NCI-H2227 (cell line): ENCODE results near the gene L3MBTL3.
"Not testable (repeated sequence)": the region's sequence is repeated elsewhere in the genome, so short reads cannot be mapped to it uniquely, and the experiment has no call there.

ENCODE experiments used
- DNase-seq: peaks from one replicate; lab custom pipeline; 2025; ENCODE audit not compliant: unreplicated experiment; lab: John Stamatoyannopoulos, UW

Gene L3MBTL3

DNA sequence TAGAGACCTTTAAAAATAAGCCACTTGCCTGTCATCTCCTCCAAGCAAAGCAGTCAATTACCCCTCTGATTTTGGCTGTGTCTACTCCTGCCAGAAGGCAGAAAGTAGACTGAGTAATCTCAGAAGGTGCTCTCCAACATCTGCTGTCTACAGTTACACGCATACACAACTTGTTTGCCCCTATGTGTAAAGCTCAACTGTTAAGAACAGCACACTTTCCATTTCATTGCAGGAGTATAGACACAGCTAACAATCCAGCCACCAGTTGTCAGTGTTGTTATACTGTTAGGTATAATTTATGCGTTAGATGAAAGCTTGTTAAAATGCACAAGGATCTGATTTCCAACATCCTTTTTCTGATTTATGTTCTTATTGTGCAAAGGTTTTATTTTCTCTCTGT lies 116.2 kb downstream of the L3MBTL3 start:
- no peak for DNase-seq

DNA sequence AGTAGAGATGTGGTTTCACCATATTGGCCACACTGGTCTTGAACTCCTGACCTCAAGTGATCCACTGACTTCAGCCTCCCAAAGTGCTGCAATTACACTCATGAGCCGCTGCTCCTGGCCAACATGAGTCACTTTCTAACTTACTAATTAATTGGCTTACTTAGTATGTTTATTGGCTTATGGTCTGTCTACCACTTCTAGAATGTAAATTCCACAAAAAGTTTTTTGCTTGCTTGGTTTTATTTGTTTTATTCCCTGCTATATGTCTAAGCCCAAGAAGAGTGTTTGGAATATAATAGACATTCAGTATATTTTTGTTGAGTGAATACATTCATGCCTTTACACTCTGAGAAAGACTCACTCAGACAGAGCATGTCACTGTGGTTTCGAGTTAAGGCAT lies 118.4 kb downstream of the L3MBTL3 start:
- no peak for DNase-seq

DNA sequence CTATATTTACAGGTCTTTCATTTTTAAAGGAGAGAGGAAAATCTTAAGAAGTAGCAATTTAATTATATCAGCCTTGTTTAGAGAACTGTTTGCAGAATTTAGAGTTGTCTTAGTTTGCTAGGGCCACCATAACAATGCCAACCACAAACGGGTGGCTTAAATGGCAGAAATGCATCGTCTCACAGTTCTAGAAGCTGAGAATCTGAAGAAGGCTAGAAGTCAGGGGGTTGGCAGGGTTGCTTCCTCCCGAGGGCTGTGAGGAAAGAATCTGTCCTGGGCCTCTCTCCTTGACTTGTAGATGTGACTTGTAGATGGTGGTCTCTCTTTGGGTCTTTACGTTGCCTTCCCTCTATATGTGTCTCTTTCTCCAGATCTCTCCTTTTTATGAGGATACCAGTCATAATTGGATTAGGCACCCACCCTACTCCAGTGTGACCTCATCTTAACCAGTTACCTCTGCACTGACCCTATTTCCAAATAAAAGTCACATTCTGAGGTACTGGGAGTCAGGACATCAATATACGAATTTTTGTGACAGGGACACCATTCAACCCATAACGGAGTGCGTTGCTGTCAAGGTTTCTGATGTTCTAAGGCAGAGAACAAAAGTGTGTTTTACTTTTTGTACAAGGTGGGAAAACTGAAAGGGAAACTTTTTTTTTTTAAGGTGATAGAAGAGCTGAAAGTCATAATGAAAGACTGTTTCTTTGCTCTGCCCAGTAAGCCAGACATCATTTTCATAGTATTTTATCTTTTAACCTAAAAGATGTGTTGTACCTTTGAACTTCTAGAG lies 119.9 kb downstream of the L3MBTL3 start:
- no peak for DNase-seq

DNA sequence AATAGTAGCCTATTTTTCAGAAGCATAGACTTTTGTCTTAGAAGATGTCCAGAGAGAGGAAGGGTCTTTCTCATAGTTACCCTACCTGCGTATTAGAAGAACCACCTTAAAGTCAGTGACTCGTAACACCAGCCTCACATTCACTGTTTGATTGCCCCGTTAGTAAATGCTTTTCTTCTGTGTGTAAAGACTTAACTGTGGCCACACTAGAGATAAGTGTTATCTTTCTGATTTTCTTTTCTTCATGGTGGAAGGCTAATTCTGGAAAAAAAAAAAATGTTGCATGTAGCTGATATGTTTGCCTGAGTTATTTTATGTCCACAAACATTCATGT lies 120.5 kb downstream of the L3MBTL3 start:
- no peak for DNase-seq

DNA sequence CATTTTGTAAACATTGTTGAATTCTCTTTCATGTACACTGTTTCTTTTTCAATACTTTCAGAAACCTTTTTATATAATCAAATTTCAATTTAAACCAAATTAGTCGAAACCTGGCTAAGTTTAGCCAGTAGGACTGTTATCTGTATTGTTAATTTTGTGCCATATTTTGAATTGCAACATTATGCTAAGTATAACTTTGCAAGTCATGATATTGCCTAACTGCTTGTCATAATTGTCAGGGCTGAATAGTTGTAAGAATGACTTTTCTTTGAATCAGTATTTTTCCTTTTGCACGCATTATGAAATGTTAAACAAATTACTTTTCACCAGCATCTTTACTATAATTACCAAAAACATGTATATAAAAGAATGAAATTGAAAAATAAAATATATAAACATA lies 121.7 kb downstream of the L3MBTL3 start:
- no peak for DNase-seq

DNA sequence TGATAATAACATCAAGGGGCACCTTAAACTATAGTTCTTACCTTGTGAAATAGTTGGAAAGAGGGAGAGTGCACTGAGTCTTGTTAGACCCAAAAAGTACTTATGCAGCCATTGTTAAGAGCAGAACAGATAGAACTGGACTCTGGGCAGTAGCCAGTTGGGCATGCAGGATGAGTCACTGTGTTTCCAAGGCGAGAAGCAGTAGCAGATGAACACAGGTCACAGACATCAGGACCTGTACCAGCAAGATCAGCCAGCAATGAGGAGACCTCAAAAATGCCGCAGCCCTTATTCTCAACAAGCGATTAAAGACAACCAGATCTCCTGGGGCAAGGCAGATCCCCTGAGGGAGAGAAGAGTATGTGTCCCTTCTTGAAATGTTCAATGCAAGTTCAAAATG lies 125.3 kb downstream of the L3MBTL3 start:
- DNase-seq, result no peak

DNA sequence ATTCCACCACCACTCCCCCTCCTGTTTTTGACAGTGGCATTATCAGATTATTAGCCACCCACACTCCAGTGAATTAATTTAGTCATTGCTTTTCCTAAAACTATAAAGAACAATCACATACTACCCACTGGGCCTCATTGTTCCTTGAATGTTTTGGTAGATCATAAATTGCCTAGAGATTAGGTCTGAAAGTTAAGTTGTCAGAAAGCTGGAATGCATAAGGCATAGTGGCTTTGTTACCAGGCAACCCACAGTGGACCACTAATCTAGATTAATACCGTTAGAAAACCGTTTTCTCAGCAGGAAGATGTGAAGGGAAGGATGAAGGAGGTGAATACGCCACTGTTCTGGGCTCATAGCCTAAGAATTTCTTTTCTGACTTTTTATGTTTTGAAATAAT lies 128.7 kb downstream of the L3MBTL3 start:
- DNase-seq, result no peak

DNA sequence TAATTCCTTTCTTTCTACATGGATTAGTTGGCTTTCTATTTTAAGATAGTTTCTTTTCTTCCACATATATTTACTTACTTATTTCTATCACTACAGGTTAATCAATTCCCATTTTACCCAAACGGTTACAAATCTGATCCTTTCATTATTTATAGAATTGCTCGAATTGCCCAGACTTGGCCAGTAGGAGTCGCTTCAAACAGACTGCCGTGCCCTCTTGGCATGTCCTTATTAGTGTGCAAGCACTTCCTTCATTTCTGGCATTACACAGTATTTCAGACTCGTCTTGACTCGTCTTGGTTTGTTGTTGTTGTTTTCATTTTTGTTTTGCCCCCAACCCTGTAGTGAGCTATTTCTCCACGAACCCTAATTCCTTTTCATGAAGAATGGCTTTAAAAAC lies 129.8 kb downstream of the L3MBTL3 start:
- DNase-seq, result no peak

DNA sequence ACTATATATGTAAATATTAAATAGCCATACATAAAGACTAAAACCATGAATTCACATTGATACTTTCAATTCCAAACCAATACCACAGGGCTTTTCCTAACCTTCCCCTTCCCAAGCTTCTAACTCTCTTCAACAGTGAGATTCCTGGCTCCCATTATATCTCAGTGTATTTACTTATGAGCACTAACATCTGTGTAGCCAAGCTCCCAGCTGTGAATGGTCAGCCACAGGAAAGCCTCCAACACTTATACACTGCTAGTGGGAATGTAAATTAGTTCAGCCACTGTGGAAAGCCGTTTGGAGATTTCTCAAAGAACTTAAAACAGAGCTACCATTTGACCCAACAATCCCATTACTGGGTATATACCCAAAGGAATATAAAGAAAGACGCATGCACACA lies 130.6 kb downstream of the L3MBTL3 start:
- DNase-seq, result not testable (repeated sequence)

DNA sequence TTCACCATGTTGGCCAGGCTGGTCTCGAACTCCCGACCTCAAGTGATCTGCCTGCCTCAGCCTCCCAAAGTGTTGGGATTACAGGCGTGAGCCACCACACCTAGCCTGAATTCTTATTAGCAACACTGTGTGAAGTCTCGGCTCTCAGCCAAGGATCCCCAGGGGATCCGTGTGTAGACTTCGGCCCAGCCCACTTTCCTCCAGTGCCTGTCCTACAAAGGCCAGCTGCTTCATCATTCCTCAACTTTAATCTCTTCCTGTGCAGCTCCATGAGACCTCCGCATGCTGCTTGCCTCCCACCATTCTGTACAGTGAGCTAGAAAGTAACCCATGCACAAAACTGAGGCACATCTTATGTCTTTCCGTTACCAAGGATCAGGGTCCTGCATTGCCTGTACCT lies 132.5 kb downstream of the L3MBTL3 start:
- DNase-seq, result no peak

DNA sequence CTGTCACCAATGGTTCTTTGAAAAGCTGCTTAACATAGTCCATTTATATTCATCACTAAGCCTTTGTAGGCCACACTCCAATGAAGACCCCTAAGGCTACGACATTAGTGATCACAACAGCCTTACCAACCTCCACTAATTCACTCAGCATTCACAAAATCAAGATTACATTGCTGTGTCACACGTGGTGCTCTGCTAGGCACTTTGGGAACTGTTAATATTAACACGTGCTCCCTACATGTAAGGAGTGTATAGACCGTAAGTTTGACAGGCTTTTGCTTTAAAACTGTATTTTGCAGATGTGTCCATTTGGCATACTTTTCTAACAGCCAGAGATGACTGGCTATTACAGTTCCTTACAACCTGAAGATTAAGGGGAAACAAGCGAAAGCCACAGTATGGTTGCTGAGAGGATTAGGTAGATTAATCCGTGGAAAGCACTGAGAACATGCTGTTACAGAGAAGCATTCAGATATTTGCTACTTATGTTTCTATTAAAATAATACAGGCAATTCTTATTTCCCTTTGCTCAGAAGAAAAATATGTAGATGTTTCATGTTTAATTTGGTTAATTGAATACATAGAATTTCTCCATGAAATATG lies 134.6 kb downstream of the L3MBTL3 start:
- DNase-seq, result no peak

DNA sequence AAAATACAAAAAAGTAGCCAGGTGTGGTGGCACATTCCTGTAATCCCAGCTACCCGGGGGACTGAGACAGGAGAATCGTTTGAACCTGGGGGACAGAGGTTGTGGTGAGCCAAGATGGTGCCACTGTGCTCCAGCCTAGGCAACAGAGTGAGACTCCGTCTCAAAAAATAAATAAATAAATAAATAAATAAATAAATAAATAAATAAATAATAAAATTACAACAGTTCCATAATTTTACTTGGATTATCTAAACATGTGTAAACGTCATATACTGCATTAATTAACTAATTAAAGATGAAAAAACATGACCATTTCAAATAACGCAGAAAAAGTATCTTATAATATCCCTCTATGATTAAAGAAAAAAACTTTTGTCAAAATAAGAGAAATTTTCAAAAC lies 138.5 kb downstream of the L3MBTL3 start:
- DNase-seq, result no peak

DNA sequence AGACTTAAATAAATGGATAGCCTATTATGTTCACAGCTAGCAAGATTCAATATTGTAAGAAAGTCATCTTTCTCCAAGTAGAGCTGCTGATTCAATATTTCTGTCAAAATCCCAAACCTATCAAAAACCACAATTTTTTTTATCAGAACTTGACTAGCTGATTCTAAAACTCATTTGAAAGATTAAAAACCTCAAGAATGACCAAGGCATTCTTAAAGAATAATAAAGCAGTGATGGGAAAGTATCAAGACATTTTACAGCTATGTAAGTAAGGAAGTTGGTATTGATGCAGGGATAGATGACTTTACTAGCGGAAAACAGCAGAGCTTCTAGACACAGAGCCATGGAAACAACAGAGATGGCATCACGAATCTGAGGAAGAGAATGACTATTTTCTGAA lies 139.7 kb downstream of the L3MBTL3 start:
- no peak for DNase-seq

DNA sequence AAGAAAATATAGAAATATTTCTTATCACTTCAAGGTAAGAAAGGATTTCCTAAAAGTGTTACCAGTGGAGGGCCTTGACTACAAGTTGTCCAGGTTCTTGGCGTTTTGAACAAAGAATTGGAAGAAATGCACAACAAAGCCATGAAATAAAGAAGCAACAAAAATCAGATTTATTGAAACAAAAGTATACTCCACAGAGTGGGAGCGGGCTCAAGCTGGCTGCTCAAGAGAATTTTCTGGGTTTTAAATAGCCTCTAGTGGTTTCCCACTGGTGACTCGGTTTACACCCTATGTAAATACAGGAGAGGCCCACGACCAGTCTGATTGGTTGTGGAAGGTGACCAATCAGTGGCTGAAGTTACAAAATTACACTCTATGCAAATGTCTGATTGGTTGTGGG lies 140.2 kb downstream of the L3MBTL3 start:
- no peak for DNase-seq

DNA sequence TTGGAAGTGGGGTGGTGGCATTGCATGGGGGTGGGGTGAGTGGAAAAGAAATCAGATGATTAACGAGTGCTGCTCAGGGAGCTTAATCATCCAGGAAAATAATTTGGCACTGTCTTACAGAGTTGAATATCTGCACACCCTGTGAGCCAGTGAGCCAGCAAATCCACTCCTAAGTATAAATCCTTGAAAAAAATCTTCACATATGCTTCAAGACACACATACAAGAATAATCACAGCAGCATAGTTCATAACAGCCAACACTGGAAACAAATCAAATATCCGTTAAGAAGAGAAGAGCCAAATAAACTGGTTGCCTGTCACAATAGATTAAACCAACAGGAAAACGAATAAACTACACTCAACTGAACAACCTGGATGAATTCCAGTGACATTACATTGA lies 141.6 kb downstream of the L3MBTL3 start:
- DNase-seq, result no peak

DNA sequence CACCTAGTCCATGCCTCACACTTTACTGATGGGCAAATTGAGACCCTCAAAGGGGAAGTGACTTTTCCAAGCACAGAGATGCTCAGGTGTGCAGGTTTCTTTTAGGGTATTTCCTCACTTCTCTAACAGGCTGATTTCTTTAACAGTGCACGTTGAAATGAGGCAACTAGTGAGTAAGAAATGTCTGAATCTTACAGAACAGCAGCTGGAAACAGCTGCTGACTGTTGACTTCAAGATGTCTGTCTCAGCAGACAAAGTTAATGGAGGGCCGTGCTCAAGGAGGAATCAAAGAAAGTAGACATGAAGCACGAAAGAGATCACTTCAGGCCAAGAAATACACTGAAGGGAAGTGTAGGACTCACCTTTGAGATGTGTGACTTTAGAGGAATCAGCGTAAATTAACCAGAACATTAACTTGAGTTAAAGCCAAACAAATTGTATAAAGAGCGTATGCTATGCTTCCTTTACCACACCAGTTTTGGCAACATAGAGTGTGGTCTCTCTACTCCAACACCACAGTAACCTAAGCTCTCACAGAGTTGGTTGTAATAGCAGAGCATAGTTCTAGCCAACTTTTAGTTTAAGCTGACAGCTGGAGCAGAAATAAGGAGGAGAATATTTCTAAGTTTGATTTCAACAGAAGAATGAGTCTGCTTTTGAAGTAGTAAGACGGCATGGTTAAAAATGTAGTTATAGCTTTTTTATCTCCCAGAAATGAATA lies 143.5 kb downstream of the L3MBTL3 start:
- DNase-seq, result no peak

DNA sequence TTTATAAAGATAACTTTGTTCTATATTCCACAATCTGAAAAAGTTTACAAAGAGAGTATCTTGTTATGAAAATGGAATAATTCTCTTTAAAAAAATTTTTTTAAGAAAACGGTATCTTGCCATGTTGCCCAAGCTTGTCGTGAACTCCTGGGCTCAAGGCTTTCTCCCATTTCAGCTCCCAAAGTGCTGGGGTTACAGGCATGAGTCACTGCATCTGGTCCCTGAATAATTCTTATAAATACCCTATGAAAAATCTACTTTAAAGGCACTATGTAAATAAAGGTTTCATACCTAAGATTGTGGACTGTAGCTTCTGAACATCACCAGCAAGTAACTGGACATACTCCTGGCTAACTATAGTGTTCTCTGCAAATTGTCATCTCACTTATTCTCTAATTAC lies 144.0 kb downstream of the L3MBTL3 start:
- DNase-seq, result no peak

DNA sequence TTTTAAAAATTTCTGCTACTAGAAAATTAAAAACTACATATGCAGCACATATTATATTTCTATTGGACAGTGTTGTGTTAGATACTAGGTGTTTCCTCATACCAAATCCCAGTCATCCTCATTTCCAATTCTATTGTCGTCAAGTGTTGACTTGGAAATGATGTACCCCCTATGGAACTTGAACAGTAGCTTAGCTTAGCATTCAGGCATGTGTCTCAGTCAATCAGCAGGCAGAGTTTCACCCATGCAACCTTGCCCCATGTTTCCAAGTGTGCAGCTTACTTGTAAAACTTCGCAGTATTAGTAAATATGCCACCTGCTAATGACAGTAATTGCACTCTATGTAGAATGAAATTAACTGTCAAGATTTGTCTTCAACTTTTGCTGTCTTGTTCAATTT lies 144.9 kb downstream of the L3MBTL3 start:
- DNase-seq, result no peak

DNA sequence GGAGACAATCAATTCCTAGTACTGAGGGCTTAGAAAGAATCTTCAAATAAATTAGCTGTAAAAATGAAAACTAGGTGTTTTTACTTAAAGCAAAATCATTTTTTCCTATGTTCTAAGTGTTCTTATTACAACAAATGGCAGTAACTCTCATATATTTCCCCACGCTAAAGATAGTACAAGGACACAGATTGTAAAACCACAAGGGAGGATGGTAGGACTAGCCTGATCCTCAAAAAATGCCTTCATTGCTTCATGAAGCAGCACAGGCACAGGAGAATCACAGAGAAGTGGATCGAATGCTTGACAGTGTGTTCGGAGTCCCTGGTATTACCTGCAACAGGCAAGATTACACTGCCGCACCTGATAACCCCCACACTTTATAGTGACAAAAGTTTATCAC lies 145.9 kb downstream of the L3MBTL3 start:
- DNase-seq, result no peak

DNA sequence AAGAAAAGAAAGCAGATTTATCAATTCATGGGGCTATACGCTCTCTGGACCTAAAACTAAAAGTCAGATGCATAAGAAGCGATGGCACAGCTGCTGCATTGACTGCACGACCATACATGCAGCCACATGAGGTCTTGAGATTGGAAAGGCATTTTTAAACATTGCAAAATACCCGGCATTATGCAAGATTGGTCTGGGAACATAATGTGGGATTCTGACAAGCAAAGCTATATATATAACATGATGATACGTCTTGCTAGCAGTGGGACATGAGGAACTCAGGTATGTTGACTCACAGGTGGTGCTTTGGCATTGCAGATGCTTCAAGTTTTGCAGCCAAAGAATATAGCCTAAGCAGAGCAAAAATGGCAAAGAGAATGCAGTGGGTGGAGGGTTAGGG lies 149.3 kb downstream of the L3MBTL3 start:
- no peak for DNase-seq

DNA sequence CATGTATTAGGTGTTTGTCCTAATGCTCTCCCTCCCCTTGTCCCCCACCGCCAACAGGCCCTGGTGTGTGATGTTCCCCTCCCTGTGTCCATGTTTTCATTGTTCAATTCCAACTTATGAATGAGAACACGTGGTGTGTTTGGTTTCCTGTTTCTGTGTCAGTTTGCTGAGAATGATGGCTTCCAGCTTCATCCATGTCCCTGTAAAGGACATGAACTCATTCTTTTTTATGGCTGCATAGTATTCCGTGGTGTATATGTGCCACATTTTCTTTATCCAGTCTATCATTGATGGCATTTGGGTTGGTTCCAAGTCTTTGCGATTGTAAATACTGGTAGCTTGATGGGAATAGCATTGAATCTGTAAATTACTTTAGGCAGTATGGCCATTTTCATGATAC lies 151.8 kb downstream of the L3MBTL3 start:
- DNase-seq, result not testable (repeated sequence)

DNA sequence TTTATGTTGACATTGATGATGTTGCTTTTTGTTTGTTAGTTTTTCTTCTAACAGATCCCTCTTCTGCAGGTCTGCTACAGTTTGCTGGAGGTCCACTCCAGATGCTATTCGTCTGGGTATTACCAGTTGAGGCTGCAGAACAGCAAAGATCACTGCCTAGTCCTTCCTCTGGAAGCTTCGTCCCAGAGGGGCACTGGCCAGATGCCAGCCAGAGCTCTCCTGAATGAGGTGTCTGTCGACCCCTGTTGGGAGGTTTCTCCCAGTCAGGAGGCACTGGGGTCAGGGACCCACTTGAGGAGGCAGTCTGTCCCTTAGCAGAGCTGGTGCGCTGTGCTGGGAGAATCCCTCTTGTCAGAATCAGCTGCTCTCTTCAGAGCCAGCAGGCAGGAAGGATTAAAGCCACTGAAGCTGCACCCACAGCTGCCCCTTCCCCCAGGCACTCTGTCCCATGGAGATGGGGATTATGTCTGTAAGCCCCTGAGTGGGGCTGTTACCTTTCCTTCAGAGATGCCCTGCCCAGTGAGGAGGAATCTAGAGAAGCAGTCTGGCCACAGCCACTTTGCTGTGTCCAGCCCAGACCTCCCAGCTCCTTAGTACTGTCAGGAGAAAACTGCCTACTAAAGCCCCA lies 155.1 kb downstream of the L3MBTL3 start:
- not testable (repeated sequence) for DNase-seq
